HEK293 (cell line): Measurements from ENCODE around the gene KRTAP10-12.

Experiments
- YY1 ChIP-seq: fragments of 450-650 bp; formaldehyde crosslinking; IDR thresholded peaks from 2 replicates; pipeline ENCODE4 v1.5.1; 2018; ENCODE audit warnings: missing biosample characterization, missing genetic modification characterization
- ZNF146 ChIP-seq: fragments of 450-650 bp; formaldehyde crosslinking; IDR thresholded peaks from 2 replicates; pipeline ENCODE4 v1.5.1; 2016; ENCODE audit warnings: missing biosample characterization, missing genetic modification characterization
- ZNF274 ChIP-seq, 2 experiments: fragments of 200-500 bp in 1 of 2; fragments of 450-650 bp in 1 of 2; sonication (Bioruptor generic) in 1 of 2; formaldehyde crosslinking in 1 of 2; IDR thresholded peaks; 2 replicates each; pipeline versions ENCODE4 v1.5.1 to v1.6.1; 2014 to 2016; ENCODE audit warnings: borderline replicate concordance in 1 of 2, inconsistent platforms in 1 of 2, low read length in 1 of 2, missing biosample characterization in 1 of 2, missing genetic modification characterization in 1 of 2
- ZNF426 ChIP-seq: fragments of 450-650 bp; formaldehyde crosslinking; IDR thresholded peaks from 2 replicates; pipeline ENCODE4 v1.5.1; 2017; ENCODE audit warnings: missing biosample characterization, missing genetic modification characterization, mild to moderate bottlenecking, inconsistent platforms, moderate library complexity
- ZNF48 ChIP-seq: fragments of 450-650 bp; formaldehyde crosslinking; IDR thresholded peaks from 2 replicates; pipeline ENCODE4 v1.5.1; 2016; ENCODE audit warnings: missing biosample characterization, missing genetic modification characterization
- ZNF664 ChIP-seq: fragments of 450-650 bp; formaldehyde crosslinking; IDR thresholded peaks from 2 replicates; pipeline ENCODE4 v1.5.1; 2016; ENCODE audit warnings: missing biosample characterization, missing genetic modification characterization
- ZNF707 ChIP-seq: fragments of 450-650 bp; formaldehyde crosslinking; IDR thresholded peaks from 2 replicates; pipeline ENCODE4 v1.5.1; 2016; ENCODE audit warnings: missing biosample characterization, missing genetic modification characterization
- ZNF785 ChIP-seq: fragments of 450-650 bp; formaldehyde crosslinking; IDR thresholded peaks from 2 replicates; pipeline ENCODE4 v1.5.1; 2016; ENCODE audit warnings: missing biosample characterization, missing genetic modification characterization
- TF ChIP-seq, protein P1 (sequence below): fragments of 450-650 bp; formaldehyde crosslinking; IDR thresholded peaks from 2 replicates; pipeline ENCODE4 v1.5.1; 2016; ENCODE audit warnings: missing biosample characterization, missing genetic modification characterization
- TF ChIP-seq, protein P2 (sequence below): fragments of 450-650 bp; formaldehyde crosslinking; IDR thresholded peaks from 2 replicates; pipeline ENCODE4 v1.5.1; 2016; ENCODE audit warnings: missing biosample characterization, missing genetic modification characterization
- TF ChIP-seq, protein P3 (sequence below): fragments of 450-650 bp; formaldehyde crosslinking; IDR thresholded peaks from 2 replicates; pipeline ENCODE4 v1.5.1; 2016; ENCODE audit warnings: missing biosample characterization, missing genetic modification characterization, borderline replicate concordance

DNA sequence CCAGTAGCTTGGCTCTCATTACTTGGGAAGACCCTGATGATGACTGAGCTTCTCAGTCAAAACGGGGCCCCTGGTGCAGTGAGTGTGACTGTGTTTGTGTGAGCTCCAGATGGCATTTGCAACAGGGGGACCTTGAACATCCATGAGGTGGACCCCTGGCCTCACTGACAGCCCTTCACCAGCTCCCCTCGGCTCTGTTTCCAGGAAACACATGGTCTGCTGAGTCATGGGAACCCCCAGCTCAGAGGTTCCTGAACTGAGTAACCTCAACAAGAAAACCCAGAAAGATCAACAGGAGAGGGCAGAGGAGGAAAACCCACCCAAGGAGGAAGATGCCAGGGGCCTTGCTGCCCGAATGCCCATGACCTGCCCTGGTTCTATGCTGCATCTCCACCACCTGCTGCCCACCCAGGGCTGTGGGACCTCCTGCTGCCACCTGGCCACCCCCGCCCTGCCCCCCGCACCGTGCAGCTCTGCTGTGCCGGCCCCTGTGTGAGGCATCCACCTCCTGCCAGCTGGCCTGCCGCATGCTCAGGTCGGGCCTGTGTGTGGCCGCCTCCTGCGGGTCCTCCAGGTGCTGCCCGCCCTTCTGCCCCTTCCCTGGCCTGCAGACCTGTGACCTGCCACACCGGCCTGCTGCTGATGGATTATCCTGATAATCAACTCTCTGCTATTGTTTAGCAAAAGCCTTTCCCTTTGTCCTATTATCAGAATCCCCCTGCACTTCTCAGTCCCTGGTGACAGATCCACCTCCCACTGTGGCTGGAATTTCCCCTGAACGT, 10.8 kb upstream of the KRTAP10-12 start:
- TF ChIP-seq, protein P1, sequence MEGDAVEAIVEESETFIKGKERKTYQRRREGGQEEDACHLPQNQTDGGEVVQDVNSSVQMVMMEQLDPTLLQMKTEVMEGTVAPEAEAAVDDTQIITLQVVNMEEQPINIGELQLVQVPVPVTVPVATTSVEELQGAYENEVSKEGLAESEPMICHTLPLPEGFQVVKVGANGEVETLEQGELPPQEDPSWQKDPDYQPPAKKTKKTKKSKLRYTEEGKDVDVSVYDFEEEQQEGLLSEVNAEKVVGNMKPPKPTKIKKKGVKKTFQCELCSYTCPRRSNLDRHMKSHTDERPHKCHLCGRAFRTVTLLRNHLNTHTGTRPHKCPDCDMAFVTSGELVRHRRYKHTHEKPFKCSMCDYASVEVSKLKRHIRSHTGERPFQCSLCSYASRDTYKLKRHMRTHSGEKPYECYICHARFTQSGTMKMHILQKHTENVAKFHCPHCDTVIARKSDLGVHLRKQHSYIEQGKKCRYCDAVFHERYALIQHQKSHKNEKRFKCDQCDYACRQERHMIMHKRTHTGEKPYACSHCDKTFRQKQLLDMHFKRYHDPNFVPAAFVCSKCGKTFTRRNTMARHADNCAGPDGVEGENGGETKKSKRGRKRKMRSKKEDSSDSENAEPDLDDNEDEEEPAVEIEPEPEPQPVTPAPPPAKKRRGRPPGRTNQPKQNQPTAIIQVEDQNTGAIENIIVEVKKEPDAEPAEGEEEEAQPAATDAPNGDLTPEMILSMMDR (tag by site-specific recombination): no peak
- TF ChIP-seq ZNF785 (no peak), ZNF146 (tag by site-specific recombination) (no peak), ZNF274 (IDR thresholded peaks at IDR 0.05; ENCODE audit: low read length) (no peak), ZNF274 (tag by site-specific recombination; IDR thresholded peaks at IDR 0.05; ENCODE audit: borderline replicate concordance) (no peak), ZNF426 (tag by site-specific recombination) (no peak), ZNF707 (tag by site-specific recombination) (no peak), ZNF48 (tag by site-specific recombination) (no peak), YY1 (tag by site-specific recombination) (no peak), ZNF664 (tag by site-specific recombination) (no peak)
- TF ChIP-seq, protein P2, sequence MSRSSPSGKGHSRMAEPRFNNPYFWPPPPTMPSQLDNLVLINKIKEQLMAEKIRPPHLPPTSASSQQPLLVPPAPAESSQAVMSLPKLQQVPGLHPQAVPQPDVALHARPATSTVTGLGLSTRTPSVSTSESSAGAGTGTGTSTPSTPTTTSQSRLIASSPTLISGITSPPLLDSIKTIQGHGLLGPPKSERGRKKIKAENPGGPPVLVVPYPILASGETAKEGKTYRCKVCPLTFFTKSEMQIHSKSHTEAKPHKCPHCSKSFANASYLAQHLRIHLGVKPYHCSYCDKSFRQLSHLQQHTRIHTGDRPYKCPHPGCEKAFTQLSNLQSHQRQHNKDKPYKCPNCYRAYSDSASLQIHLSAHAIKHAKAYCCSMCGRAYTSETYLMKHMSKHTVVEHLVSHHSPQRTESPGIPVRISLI (tag by site-specific recombination): no peak
- TF ChIP-seq, protein P3, sequence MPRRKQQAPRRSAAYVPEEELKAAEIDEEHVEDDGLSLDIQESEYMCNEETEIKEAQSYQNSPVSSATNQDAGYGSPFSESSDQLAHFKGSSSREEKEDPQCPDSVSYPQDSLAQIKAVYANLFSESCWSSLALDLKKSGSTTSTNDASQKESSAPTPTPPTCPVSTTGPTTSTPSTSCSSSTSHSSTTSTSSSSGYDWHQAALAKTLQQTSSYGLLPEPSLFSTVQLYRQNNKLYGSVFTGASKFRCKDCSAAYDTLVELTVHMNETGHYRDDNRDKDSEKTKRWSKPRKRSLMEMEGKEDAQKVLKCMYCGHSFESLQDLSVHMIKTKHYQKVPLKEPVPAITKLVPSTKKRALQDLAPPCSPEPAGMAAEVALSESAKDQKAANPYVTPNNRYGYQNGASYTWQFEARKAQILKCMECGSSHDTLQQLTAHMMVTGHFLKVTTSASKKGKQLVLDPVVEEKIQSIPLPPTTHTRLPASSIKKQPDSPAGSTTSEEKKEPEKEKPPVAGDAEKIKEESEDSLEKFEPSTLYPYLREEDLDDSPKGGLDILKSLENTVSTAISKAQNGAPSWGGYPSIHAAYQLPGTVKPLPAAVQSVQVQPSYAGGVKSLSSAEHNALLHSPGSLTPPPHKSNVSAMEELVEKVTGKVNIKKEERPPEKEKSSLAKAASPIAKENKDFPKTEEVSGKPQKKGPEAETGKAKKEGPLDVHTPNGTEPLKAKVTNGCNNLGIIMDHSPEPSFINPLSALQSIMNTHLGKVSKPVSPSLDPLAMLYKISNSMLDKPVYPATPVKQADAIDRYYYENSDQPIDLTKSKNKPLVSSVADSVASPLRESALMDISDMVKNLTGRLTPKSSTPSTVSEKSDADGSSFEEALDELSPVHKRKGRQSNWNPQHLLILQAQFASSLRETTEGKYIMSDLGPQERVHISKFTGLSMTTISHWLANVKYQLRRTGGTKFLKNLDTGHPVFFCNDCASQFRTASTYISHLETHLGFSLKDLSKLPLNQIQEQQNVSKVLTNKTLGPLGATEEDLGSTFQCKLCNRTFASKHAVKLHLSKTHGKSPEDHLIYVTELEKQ: no peak
